Omental fat pad (tissue), 4 donors: ENCODE measurements around the gene LCMT2. TPM values are rescaled to one million over a fixed set of nuclear protein-coding genes. Genes with fewer than 3 reads are reported as not detected.

Experiments
- ATAC-seq: fragments of 150-250 bp; one replicate; pipeline ENCODE4 v1.9.1; 2016; ENCODE audit warnings: mild to moderate bottlenecking, moderate library complexity; ENCODE audit not compliant: low FRiP score
- DNase-seq: peaks from one replicate; pipeline ENCODE4 v3.0.0-alpha.2; 2019; ENCODE audit warnings: low spot score
- total RNA-seq, 4 donors: library from RNA; depleted of rRNA; stranded (reverse); fragments of >200 nt; gene quantifications; one replicate each; pipeline ENCODE4 v1.1.0, GENCODE V29; 2016
- TF ChIP-seq, protein P1 (sequence below), 3 donors: fragments of 450-650 bp; IDR thresholded peaks; one replicate each; pipeline ENCODE4 v1.5.1; 2016 to 2017; ENCODE audit warnings: antibody characterized with exemption in 3 of 3, mild to moderate bottlenecking in 3 of 3, moderate library complexity in 2 of 3

Gene LCMT2
- total RNA-seq, 4 donors from 2014 or later, result 7.3 to 10.8 (median 9.3) TPM

DNA sequence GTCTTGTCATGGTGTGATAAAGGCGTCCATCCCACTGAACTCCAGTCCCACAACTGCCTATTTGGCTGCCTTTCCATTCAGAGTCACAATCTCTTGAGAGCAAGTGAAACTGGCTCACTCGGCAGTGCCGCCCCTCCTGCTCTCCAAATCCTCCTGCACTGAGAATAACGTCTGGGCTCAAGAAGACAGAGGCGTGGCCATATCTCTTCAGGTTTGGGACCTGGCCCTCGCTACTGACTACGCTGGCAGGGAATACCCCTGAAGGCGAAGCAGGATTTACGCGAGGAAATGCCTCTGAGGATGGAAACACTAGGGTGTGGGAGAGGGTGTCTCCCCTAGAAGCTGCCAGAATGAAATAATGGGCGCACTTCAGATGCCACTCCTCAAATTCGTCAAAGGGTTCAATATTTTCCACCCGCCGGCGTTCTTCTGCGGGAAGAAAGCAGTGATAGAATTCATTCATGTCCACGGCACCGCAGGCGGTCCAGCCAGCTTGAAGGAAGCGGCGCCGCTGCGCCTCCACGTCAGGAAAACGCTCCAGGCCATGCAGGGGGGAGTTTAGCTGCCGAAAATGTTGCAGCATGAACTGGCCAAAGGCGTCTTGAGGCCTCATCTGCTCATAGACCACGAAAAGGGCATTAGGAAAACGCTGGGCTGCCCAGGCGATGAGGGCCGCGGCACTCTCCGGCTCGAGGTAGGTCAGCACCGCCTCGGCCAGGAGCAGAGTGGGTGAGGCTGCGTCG lies 985 bp downstream of the LCMT2 start:
- TF ChIP-seq, protein P1, sequence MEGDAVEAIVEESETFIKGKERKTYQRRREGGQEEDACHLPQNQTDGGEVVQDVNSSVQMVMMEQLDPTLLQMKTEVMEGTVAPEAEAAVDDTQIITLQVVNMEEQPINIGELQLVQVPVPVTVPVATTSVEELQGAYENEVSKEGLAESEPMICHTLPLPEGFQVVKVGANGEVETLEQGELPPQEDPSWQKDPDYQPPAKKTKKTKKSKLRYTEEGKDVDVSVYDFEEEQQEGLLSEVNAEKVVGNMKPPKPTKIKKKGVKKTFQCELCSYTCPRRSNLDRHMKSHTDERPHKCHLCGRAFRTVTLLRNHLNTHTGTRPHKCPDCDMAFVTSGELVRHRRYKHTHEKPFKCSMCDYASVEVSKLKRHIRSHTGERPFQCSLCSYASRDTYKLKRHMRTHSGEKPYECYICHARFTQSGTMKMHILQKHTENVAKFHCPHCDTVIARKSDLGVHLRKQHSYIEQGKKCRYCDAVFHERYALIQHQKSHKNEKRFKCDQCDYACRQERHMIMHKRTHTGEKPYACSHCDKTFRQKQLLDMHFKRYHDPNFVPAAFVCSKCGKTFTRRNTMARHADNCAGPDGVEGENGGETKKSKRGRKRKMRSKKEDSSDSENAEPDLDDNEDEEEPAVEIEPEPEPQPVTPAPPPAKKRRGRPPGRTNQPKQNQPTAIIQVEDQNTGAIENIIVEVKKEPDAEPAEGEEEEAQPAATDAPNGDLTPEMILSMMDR (IDR thresholded peaks at IDR 0.05), result no peak
- no peak for ATAC-seq
- DNase-seq, result no peak

DNA sequence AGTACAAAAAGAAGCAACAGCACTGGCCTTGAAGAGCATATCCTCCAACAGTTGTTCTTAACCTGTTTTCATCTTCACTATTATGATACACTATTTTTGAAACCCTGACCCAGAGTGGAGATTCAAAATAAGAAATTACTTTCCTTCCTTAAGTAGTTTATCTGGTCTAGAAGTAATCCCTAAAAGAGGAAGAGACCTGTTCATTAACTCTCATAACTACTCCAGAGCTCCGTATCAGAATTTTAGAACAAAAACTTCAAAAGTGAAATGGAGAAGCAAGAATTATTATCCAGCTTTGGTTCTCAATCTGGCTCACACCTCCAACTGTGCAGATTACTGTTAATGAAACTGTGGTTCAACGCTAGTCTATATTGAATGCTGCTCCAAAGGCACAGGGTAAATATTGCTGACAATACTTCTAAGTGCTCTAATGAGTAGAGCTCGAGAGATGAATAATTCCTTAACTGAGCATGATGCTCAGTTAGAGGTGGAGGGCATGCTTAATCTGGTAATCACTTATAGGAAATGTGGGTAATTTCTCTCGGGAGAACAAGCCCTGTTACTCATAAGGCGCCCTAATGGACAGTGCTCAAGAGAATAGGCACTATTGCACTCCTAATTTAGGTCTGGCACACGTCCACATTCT lies 5.2 kb downstream of the LCMT2 start:
- TF ChIP-seq, protein P1 (IDR thresholded peaks at IDR 0.05), result no peak
- ATAC-seq, result no peak
- DNase-seq, result no peak

DNA sequence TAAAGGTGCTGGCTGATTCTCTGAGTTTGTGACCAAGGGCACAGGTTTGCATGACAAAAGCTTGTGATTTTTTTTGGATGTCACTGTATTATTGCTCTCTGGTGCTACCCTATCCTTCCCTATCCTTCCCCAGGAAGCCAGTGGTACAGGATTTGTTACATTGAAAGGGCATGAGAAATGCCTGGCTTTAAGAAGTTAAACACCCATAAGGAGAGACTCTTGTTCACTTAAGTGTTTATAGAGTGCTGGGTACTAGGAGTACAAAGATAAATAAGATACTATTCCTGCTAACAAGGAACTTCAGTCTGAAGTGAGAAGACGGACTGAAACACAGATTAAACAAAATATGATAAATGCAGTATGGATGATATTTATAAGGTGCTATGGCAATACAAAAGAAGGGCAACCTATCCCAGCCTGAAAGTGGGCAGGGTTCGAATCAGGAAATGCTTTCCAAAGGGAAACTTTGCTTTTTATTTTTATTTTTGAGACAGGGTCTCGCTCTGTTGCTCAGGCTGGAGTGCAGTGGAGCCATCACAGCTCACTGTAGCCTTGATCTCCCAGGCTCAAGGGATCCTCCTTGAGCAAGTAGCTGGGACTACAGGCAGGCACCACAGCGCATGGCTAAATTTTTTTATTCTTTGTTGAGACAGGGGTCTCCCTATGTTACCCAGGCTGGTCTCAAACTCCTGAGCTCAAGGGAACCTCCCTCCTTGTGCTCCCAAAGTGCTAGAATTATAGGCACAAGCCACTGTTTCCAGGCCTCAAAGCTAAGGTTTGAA lies 11.2 kb downstream of the LCMT2 start:
- TF ChIP-seq, protein P1 (IDR thresholded peaks at IDR 0.05), result no peak
- DNase-seq (no peak), ATAC-seq (no peak)

DNA sequence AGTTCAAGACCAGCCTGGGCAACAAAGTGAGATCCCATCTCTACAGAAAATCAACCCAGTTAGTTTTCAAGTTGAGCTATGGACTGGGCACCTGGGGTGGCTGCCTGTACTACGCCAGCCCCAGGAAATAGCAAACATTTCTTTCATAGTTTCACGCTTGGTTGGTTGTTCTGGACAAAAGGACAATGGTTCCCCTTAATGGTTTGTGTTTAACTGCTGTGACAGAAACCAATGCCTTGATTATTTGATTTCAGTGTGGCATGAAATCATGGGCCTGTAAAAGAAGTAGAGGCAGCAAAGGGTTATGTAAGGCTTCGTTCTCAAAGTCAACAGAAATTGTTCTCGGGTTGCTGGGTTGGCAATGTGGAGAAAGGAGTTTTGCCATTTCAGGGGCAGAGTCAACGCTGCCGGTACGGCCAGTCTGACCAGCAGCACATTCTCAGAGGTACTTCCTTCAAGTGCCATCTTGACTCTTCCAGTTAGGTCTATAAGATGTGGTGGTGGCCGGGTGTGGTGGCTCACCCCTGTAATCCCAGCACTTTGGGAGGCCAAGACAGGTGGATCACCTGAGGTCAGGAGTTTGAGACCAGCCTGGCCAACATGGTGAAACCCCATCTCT lies 12.7 kb downstream of the LCMT2 start:
- no peak for ATAC-seq
- TF ChIP-seq, protein P1 (IDR thresholded peaks at IDR 0.05), result no peak
- DNase-seq, result no peak

DNA sequence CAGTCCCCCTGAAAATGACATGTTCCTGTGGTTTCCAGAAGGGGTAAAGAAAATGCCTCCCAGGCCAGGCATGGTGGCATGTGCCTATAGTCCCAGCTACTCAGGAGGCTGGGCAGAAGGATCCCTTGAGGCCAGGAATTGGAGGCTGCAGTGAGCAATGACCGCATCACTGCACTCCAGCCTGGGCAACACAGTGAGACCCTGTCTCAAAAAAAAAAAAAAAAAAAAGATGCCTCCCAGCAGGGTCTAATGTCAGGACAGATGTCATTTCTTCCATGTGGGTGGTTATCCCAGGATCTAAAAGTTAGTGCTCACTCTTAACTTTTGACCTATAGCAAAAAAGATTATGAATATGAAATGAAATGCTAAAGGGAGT lies 13.4 kb downstream of the LCMT2 start:
- TF ChIP-seq, protein P1 (IDR thresholded peaks at IDR 0.05), result no peak
- ATAC-seq (no peak), DNase-seq (no peak)

DNA sequence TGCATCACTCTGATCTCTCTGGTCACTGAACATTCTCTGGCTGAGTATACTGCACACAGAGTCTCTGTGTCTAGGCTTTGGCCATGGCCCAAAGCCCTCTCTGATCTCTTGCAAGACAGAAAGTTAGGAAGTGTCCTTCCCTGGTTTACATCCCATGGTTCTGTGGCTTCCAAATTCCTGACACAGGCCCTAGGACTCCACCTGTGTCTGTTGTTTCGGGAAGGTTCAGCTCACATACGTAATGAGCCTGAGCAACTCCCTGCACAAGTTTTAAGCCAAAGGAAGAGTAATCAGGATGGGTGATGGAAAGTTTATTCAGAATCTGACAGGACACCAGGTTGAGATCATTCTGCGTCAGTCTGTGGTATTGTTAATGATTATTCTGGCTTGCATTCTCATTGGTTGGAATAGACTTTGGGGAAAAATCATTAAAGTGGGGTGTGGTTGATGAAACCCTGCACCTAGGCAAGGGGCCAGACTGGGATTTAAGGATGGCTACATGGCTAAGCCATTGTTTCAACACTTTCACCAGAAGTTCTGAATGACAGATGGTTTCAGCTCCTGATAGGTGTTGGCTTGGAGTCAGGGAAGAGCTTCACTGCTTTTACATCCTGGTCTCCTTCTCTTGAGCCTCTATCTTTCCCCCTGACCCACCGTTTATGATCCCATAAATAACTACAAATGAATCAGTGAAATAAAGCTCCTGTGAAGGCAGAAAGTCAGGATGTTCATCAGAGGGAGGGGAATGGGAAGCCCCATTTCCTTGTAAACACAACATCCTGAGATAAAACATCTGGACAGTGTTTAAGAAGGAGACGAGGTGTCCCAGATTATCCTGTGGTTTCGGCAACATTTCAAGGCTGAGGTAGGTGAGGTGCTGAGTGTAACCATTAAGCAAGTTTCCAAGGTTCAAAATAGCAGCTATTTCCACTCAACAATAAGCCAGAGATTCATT lies 14.1 kb downstream of the LCMT2 start:
- TF ChIP-seq, protein P1 (IDR thresholded peaks at IDR 0.05), result no peak
- DNase-seq, result no peak
- no peak for ATAC-seq
